ENCODE results near the gene ARHGEF4.

ARHGEF4 gene

DNA sequence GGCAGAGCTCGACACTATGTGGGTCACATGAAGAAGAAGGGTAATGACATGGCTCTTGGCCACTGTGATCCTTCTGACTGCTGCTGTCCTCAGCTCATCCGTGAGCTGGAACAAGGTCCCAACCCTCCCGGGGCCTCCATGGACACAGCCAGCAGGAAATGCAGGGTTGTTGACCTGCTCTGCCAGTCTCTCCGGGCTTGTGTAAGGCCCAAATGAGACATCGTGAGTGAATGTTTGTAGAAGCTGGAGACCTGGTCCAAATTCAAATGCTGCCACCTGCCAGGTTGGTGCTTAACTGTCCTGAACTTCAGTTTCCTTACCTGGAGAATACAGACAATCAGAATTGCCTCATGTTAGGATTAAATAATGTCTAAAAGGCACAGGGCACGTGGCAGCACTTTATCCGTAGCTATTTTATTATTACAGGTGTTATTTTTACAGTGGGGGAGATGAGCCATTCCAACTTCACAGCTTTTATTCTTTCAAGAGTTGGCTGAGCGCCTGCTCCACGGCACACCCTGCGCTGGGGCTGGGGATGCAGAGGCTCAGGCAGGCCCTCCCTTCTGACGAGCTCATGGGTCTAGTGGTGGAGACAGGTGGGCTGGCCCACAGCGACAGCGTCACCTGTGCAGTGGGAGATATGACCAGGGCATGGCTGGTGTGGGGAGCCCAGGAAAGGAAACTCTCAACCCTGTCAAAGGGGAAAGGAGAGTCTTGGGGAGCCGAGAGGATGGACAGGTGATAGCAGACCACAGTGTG, 15.1 kb downstream of the ARHGEF4 start:
- DNase-seq = no peak

DNA sequence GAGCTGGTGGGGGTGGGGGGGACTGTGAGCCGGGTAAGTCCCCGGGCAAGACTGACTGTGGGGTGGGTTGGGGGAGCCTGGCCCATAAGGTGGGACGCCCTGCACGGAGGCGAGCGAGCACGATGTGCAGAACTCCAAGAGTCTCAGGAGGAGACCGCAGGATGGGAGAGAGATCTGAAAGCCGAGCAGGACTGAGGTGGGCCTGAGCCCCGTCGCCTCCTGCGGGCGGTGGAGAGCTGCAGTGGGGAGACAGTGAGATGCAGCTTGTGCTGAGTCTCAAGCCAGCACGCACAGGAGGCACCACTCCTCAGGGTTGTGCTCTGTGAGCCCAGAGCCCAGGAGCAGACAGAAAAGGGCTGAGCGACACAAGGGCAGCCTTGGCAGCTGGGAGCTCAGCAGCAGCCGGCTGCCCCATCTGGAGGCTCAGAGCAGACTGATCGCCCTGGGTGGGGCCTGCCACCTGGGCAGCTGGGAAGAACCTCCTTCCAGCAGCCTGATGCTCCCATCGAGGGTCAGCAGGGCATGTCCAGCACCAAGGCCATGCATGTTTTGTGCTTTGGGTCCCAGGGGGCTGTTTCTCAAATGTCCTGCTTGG, 15.9 kb downstream of the ARHGEF4 start:
- DNase-seq = no peak

DNA sequence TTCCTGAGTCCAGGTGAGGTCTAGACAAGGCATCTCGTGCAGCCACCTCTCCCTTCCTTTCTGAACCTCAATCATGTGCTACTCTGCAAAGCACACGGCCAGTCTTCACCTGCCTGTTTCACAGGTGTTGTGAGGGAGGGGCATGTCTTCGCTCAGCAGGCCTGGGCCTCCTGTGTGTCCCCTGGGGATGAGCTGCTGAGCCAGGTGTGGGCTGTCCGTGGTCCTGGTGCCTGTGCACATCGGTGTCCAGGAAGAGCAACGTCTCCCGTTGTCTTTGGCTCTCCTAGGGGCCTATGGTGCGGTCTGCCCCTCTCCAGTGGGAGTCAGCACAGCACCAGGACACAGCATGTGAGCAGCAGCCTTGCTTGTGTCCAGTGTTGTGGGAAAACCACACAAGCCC, 16.7 kb downstream of the ARHGEF4 start:
- DNase-seq = no peak

DNA sequence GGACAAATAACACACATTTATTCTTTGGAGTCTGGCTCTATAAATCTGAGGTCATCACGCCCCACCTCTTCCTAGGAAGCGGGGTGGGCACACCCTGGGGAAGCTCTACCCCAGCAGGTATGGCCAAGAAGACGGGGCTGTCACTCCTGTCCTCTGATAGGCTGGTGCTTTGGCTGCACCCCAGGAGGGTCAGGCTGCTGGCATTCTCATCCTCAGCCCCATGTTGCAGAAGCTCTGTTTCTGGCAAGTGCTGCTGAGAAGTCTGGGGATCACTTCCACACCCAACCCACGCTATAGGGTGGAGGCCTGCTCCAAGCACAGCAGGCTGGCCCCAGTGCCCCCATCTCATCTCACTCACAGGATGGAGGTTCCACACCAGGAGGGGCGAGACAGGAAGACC, 17.6 kb downstream of the ARHGEF4 start:
- DNase-seq = no peak

DNA sequence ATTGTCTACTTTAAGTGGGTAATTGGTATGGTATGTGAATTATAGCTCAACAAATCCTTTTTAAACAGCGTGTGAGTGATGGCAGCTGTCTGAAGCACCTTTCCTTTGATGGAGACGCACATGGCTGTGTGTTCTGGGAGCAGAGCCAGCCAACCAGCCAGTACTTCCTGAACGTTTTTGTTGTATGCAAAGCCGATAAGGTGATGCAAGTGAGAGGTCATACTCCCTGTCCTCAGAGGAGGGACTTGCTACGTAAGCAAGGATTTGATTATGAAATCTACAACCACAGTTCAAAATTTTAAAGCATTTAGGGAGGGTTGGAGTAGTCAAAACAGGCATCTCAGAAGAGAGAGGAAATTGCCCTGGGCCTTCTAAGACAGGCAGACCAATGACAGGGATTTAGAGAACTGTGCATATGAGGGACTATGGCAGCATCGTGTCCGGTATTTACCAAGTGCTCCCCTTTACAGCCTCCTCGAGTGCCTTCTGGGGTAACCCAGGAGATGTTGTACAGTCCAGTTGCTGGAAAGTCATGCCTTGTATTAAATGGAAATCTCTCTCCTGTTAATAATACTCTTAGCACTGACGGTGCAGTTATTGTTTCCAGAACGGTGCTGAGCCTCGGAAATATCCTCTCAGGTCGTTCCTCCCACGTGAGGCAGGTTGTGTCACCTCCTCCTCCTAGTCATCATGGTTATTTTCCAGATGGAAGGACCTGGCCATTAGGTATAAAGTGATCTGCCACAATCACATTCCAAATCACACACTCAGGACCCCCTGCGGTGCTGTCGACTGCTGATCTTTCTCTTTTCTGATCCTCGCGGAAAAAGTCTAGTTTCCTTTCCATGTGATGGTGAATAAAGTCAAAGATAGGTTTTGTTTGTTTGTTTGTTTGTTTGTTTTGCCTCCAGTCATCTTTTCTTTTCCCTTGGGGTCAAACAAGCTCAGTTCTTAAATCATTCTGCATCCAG, 28.4 kb downstream of the ARHGEF4 start:
- DNase-seq = no peak

DNA sequence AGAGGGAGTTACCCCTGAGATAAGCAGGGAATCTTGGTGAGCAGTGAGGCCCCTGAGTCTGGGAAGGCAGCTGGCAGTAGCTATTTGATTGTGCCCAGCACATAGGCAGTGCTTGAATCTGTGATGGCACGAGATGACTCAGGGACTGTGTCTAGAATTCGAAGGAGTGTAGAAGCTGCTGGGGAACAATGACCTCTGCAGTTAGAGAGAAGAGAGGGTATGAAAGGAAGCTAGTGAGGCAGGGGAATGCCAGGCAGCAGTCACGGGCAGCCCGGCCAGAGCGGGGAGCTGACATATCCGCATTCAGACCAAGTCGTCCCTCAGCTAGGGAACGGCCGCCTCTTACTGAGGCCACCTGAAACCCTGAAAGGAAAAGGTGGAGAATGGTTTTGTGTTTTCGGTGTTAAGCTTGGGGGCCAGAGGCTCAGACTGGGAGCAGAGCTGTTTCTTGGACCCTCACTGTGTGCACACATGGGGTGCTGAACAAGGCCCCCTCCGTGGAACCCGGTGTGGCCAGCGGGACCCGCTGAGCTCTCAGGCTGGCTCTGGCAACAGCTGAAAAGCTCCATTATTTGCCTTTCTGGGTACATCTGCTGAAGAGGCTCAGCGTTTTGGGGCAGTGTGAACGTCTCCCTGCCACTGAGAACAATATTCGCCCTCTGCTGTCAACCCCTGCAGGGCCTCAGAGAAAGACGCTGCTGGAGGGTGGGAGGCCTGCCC, 32.9 kb downstream of the ARHGEF4 start:
- DNase-seq = no peak

DNA sequence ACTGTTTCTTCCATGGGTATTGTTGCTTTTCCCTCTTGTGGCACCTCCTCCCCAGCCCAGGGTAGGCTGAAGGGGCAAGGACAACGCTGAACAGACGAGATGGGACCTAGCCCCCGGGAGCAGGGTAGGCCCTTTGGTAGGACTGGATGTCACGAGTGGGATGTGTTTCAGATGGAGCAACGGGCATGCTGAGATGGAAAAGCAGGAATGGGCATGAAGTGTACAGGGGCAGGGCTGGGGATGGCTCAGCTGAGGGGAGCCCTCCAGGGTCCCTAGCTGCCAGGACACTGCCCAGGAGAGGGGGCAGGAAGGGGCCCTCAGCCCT, 33.4 kb downstream of the ARHGEF4 start:
- DNase-seq = no peak

DNA sequence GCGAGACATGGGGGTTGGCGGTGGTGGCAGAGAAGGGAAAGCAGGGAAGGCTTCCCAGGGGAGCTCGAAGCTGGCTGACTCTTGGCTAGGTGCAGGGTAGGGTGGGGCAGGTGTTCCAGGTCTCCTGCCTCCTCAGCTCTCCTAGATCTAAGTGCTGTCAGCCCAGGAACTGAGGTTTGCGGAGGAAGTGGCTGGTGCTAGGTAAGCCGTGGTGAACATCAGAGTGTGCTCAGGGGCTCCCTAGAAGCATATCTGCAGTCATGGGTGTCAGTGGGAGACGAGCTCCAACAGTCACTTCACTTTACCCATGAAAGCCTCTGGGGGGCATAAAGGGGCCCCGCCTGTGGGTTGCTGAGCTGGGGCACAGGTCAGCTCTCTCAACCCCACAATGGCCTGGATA, 34.1 kb downstream of the ARHGEF4 start:
- no peak for DNase-seq

DNA sequence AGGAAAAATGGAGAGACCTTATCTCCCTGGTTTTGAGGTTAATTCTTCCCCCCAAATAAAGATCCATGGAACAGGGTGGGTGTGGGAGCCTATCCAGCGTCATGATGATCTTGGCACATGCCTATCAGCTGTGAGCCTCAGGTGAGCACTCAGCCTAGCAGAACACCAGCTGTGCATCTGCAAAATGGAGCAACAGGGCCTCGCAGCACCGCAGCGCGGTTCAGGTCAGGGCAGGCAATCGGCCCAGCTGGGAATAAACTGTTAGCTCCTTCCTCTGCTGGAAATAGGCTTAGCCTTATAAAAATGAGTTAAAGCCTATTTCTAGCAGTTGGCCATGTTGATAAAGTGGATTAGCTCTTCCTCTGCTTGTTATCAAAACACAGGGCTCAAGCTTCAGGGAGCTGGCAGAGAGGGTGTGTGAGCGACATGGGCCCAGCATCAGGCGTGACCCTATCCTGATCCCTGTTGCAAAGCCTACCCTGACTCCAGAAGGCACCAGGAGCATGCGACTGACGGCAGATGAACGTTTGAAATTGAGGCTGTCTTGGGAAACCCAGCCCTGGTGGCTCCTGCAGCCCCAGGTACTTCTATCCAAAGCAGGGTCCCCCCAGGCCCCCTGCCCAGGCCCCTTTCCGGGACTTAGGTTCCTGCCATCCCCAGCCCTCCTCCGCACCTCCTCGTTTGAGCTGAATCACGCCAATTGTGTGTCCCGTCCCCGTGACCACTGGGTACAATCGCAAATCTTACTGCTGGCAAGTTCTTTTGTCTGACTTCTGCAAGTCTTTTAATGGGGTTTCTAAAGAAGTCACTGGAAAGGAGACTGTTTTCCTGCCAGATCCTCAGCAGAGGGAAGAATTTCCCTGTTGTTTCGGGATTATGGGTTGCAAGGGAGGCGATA, 35.4 kb downstream of the ARHGEF4 start:
- no peak for DNase-seq

DNA sequence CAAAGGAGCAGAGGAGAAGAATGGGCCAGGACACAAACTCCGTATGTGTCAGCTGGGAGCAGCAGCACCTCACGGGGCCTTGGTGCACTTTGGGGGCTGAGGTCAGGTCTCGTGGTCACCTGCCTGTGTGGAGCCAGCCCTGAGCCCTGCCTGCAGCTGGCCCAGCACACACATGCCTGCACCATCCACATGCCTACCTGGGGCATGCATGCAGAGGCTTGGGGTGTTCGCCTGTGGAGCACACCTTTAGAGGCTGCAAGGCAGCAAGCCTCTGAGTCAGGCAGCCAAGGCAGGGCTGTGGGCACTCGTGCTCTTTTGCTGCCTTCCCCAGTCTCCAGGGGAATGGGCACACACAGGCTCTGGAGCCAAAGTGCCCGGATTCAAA, 36.0 kb downstream of the ARHGEF4 start:
- no peak for DNase-seq

DNA sequence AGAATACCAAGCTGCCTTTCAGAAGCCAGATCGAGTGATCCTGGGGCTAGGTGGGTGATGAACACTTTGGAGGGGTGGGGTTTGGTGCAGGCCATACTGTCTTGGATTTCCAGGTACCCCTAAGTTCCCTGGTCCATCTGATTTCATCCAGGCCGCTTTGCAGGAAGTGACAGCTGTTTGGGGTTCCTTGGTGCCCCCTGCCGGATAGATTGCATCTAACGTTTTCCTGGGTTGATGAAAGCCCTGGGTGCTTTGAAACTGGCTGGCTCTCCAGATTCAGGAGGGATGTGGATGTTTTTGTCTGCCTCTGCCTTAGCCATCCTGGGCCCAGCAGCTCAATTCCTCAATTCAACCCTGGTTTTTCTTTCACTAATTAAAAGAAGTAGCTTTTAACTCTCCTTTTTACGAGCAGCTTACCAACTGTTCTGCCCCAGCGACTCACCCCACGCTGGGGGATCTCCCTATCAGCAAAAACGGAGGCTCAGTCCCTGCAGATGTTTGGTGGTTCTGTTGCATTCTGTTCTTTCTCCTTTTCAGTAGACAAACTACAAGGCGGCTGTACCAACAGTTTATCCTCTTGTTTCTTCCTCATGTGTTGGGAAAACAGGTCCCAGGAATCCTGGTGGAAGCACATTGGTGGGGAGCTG, 37.1 kb downstream of the ARHGEF4 start:
- DNase-seq = peak; percentile 59

DNA sequence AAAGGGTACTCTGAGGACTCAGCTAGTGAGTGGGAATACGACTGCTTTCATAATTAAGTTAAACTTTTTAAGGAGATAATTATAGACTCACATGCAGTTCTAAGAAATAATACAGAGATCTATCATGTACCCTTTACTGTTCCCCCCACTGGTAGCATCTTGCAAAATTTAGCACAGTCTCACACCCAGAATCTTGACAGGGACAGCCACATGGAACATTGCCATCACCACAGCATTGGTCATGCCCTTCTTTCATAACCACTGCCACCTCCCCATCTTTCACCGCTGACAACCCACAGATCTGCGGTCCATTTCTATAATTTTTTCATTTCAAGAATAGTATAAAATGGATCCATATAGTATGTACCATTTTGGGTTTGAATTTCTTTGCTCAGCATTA, 37.8 kb downstream of the ARHGEF4 start:
- no peak for DNase-seq

DNA sequence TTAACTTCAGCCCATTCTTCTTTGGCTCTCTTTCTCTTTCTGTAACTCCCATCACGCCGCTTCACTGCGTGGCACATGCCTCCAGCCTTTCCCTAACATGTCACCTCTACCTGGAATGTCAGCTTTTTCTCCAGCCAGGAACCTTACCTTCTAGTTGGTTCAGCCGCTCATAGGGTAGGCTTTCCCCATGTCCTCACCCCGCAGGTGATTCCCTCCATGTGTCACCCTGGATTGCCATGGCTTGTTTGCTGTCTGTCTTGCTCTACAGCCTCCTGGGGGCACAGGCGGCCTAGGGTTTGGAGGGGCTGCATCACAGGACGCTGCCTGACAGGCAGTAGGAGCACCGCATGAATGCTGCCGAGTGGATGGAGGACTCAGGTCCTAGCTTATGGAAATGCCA, 39.2 kb downstream of the ARHGEF4 start:
- DNase-seq = no peak

DNA sequence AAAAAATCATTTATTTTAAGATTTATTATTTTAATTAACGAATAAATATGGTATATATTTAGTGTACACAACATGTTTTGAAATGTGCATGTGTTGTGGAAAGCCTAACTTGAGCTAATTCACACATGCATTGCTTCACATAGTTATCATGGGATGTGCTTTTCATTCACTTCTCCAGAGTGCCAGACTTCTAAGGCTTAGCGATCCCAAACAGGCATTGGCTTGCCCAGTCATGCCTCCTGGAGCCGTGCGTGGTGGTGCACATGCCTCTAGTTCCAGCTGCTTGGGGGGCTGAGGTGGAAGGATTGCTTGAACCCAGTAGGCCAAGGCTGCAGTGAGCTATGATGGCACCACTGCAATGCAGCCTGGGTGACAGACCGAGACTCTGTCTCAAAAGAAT, 40.5 kb downstream of the ARHGEF4 start:
- DNase-seq = no peak

DNA sequence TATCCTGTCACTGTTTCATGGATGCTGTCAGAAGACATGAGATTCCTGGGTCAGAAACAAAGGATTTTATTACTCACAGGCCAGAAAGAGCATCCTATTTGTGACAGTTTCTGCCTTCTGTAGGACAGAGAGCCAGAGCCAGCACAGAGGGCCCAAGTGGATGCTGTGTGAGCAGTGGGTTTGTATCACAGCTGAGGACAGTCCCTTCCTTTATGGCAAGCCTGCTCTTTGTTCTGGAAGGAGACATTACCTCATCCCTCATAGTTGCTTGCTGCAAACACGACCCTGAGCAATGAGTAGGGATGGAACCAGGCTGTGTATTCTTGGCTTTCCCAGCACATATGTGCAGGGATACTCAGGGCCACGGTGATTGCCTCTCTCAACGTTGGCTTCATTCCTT, 41.6 kb downstream of the ARHGEF4 start:
- no peak for DNase-seq

DNA sequence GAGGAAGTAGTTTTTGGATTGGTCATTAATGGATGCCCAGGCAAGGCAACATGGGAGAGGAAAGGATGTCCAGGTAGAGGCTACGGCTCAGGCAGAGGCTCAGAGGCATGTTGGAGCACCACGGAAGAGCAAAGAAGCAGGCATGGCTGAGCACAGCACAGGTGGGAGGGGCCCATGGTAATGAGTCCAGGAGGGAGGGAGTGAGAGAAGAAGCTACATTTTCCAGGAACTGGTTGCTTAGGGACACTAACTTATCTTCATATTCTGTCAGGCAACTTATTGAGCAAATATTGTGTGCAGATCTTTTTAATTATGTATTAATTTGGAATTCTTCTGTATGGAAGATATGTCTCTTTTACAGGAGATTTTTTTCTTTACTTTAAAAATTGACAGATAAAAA, 42.2 kb downstream of the ARHGEF4 start:
- no peak for DNase-seq

DNA sequence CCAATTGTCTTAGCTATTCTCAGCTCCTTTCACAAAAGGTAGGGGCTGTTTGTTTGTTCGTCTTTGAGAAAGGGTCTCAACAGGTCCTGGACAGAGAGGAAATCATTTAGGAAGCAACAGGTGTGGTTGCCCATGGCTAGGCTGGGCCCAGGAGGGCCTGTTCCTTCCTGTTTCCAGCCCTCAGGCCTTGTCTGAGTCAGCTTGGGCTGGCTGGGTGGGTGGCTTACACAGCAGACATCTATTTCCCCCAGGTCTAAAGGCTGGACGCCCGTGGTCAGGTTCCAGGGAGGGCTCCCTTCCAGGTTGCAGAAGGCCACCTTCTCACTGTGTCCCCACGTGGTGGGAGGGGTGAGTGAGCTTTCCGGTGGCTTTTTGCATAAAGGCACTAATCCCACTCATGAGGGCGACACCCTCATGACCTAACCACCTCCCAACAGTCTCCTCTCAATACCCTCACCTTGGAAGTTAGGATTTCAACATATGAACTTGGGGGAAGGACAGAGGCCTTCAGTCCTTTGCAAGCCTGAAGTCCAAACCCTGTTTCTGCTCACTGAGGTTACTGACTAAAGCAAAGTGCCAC, 45.5 kb downstream of the ARHGEF4 start:
- no peak for DNase-seq

DNA sequence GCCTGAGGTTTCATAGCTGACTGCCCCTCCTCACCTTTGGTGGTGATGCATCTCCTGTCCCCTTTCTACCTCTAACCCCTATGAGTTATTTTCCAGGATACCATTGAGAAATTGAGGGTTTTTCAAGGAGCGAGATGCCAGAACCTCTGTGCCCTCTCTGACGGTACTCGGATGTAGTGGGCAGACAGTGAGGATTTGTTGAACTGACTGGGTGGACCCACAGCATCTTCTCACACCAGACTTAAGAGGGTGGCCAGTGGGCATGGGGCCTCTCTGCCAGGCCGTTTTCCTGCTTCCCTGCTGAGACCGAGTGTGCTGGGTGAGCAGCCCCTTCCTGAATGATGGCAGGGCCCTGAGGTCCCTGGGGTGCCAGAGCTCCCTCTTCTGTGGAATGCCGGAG, 46.3 kb downstream of the ARHGEF4 start:
- no peak for DNase-seq

DNA sequence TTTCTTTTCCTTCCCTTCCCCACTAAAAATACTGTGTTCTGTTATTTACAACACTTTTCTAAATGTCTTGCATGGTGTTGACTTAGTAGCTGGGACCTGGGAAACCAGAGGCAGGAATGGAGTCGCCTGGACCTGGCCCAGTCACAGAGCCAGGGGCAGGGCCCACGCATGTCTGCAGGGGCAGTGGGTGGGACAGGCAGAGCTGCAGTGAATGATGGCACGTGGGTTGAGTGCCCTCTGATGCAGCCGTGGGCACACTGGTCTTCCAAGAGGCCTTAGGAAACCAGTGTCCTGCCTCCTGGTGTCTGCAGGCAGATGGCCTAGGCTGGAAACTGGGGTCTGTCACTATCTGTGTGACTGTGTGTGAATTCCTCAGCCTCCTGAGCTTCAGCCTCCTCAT, 46.8 kb downstream of the ARHGEF4 start:
- DNase-seq = no peak

DNA sequence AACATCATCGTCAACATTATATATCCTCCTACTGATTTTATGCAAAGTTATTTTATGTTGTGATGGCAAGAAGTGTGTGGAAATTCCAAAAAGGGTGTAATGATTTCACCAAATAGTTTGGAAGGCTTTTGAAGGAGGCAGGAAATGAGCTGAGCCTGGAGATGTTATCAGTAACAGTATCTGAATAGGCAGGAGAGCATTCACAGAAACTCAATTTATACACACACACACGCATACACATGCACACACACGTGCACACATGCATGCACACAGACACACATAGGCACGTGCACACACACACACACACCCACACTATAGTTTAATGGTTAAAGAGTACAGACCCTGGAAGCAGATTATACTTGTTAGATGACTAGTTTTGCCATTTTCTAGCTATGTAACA, 47.3 kb downstream of the ARHGEF4 start:
- DNase-seq = no peak

DNA sequence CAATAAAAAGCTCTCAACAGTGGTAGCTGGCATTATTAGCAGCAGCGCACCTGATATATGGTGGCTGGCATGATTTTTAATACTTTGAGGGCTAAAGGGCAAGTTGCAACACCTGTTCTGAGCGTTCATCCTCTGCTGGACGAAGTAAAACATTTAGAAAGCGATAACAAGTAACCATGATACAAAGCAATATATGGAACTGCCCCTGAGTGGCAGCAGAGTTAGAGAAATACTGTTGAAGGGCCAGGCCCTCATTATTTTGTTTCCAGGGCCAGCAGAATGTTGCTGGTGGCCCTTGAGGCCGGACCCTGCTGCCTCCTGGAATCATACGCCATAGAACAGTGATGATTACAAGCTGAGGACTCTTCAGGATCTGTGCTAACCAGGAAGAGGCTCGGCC, 47.8 kb downstream of the ARHGEF4 start:
- no peak for DNase-seq

Measured in effector CD4-positive, alpha-beta T cell (primary cell).